ENCODE measurements around the gene ANG.

ANG gene

GRCh38 chr14:20680843-20681347 is 7.7 kb upstream of the ANG start:
- peak; percentile 54 for DNase-seq (ENCODE audit: extremely low spot score)
- TF ChIP-seq L3MBTL2 (conservative IDR thresholded peaks at IDR 0.05) (no peak), FOXK2 (IDR thresholded peaks at IDR 0.05) (no peak), ELF4 (IDR thresholded peaks at IDR 0.05) (no peak), NFRKB (IDR thresholded peaks at IDR 0.05) (no peak), ZNF384 (IDR thresholded peaks at IDR 0.05) (no peak), PKNOX1 (IDR thresholded peaks at IDR 0.05) (no peak), FOXA1 (IDR thresholded peaks at IDR 0.05) (no peak), BHLHE40 (IDR thresholded peaks at IDR 0.05; ENCODE audit: borderline replicate concordance) (no peak), ARNT (IDR thresholded peaks at IDR 0.05) (no peak)
- POLR2A ChIA-PET = interaction anchor here (0.7 to 6.9 kb wide), 17 partner anchors 10 to 353 kb away, joined by 3 to 104 read pairs (median 22); partner anchors contain the start of genes PARP2, PIP4P1, PNP and TEP1
- CTCF ChIA-PET = interaction anchor here (1.2 to 4.4 kb wide), 5 partner anchors 10 to 68 kb away, joined by 3 to 27 read pairs (median 9); no protein-coding TSS in a partner anchor

GRCh38 chr14:20681348-20682126 is 7.0 kb upstream of the ANG start:
- TF ChIP-seq L3MBTL2 (conservative IDR thresholded peaks at IDR 0.05) (peak; percentile 12; the same call in 1 of the 2 replicates), TARDBP (IDR thresholded peaks at IDR 0.05) (no peak), FOXK2 (IDR thresholded peaks at IDR 0.05) (no peak), SP1 (IDR thresholded peaks at IDR 0.05) (no peak)
- peak; percentile 53 for DNase-seq (ENCODE audit: extremely low spot score)
- CTCF ChIA-PET = interaction anchor here (0.6 to 4.4 kb wide), 7 partner anchors 9 to 268 kb away, joined by 3 to 27 read pairs (median 7); partner anchors contain the start of gene TEP1
- POLR2A ChIA-PET = interaction anchor here (0.7 to 6.9 kb wide), 22 partner anchors 10 to 354 kb away, joined by 3 to 104 read pairs (median 10); partner anchors contain the start of genes PARP2, PIP4P1, PNP and TEP1

- DNase-seq (ENCODE audit: extremely low spot score) = no peak
- no peak for TF ChIP-seq LEF1 (IDR thresholded peaks at IDR 0.05; ENCODE audit: borderline replicate concordance)
- no peak for TF ChIP-seq BHLHE40 (IDR thresholded peaks at IDR 0.05; ENCODE audit: borderline replicate concordance)
- TF ChIP-seq SUZ12 (IDR thresholded peaks at IDR 0.05) = no peak
- POLR2A ChIA-PET = interaction anchor here (0.7 to 6.9 kb wide), 21 partner anchors 10 to 354 kb away, joined by 3 to 104 read pairs (median 10); partner anchors contain the start of genes PARP2, PIP4P1 and PNP
- CTCF ChIA-PET = interaction anchor here (0.6 to 4.4 kb wide), 7 partner anchors 9 to 289 kb away, joined by 3 to 27 read pairs (median 7); partner anchors contain the start of gene TEP1
Measured at GRCh38 chr14:20682127-20682434, 6.5 kb upstream of the ANG start.

- peak; percentile 67 for DNase-seq (ENCODE audit: extremely low spot score)
- ChIA-PET CTCF (interaction anchor here (0.6 to 4.4 kb wide), 7 partner anchors 19 to 288 kb away, joined by 3 to 27 read pairs (median 9); partner anchors contain the start of gene TEP1), POLR2A (interaction anchor here (0.7 to 6.9 kb wide), 30 partner anchors 9 to 386 kb away, joined by 3 to 104 read pairs (median 6); partner anchors contain the start of genes APEX1, CCNB1IP1, PARP2 and PIP4P1)
- peak; percentile 72 for TF ChIP-seq TARDBP (IDR thresholded peaks at IDR 0.05)
- TF ChIP-seq FOXK2 (IDR thresholded peaks at IDR 0.05) = no peak
- no peak for TF ChIP-seq ARNT (IDR thresholded peaks at IDR 0.05)
- TF ChIP-seq L3MBTL2 (conservative IDR thresholded peaks at IDR 0.05) = peak; percentile 57
- no peak for TF ChIP-seq BHLHE40 (IDR thresholded peaks at IDR 0.05; ENCODE audit: borderline replicate concordance)
- TF ChIP-seq SUZ12 (IDR thresholded peaks at IDR 0.05) = no peak
- no peak for TF ChIP-seq NFRKB (IDR thresholded peaks at IDR 0.05)
Measured at GRCh38 chr14:20682435-20683124, 6.0 kb upstream of the ANG start.

- TF ChIP-seq TARDBP (IDR thresholded peaks at IDR 0.05) = 0 out of 2 replicates have a peak, but pooled peaks have one; percentile 44
- no peak for TF ChIP-seq ELF4 (IDR thresholded peaks at IDR 0.05)
- TF ChIP-seq ARNT (IDR thresholded peaks at IDR 0.05) = no peak
- TF ChIP-seq FOXM1 (IDR thresholded peaks at IDR 0.05; ENCODE audit: borderline replicate concordance) = no peak
- no peak for TF ChIP-seq PKNOX1 (IDR thresholded peaks at IDR 0.05)
- peak; percentile 68; the same call in 1 of the 2 replicates for TF ChIP-seq CTBP1 (IDR thresholded peaks at IDR 0.05; ENCODE audit: borderline replicate concordance)
- no peak for TF ChIP-seq BHLHE40 (IDR thresholded peaks at IDR 0.05; ENCODE audit: borderline replicate concordance)
- no peak for TF ChIP-seq HDGF (IDR thresholded peaks at IDR 0.05; ENCODE audit: borderline replicate concordance)
- no peak for TF ChIP-seq ZNF384 (IDR thresholded peaks at IDR 0.05)
- ChIA-PET CTCF (interaction anchor here (1.0 to 4.4 kb wide), 6 partner anchors 19 to 288 kb away, joined by 3 to 27 read pairs (median 5); no protein-coding TSS in a partner anchor), POLR2A (interaction anchor here (0.5 to 6.9 kb wide), 22 partner anchors 9 to 385 kb away, joined by 3 to 104 read pairs (median 8); partner anchors contain the start of genes APEX1, CCNB1IP1, PARP2 and PIP4P1)
- peak; percentile 39 for DNase-seq (ENCODE audit: extremely low spot score)
Measured at GRCh38 chr14:20683125-20683890, 5.3 kb upstream of the ANG start.

All from HEK293T (cell line).